A549 (cell line): Measurements from ENCODE around the gene CFAP46. TPM values are rescaled to one million over a fixed set of nuclear protein-coding genes. Genes with fewer than 3 reads are reported as not detected.

Experiments
- ATAC-seq, 2 experiments: fragments of 200-7000 bp in 1 of 2; fragments of >200 bp in 1 of 2; cut with Nextera tagmentation in 1 of 2; cut with Tn5 transposase in 1 of 2; 3 replicates each; pipeline versions ENCODE4 v1.8.0 to v1.9.1; 2018 to 2020; ENCODE audit warnings: mild to moderate bottlenecking in 1 of 2, moderate library complexity in 1 of 2
- CTCF ChIA-PET: fragments of 300-600 bp; sonication (Branson Sonifier 250); formaldehyde crosslinking; extraction: SDS; loops from one replicate; lab custom pipeline; 2021; ENCODE audit warnings: antibody characterized with exemption, inconsistent platforms; lab: Yijun Ruan, JAX
- POLR2A ChIA-PET: fragments of 350-600 bp; formaldehyde crosslinking; extraction: SDS; loops from one replicate; lab custom pipeline; 2021; ENCODE audit warnings: antibody characterized with exemption, inconsistent platforms; lab: Yijun Ruan, JAX
- DNase-seq, 2 experiments: peaks; one replicate each; pipeline versions ENCODE4 v3.0.0 to v3.0.0-alpha.2; 2011 to 2016; ENCODE audit warnings: low read depth in 1 of 2, low spot score in 1 of 2
- FAIRE-seq: peaks from 2 replicates; lab custom pipeline; 2011; peaks lifted over from hg19 to GRCh38; lab: Jason Lieb, UNC
- H3K27ac ChIP-seq, 2 experiments: fragments of >200 bp; sonication (Bioruptor Twin); formaldehyde crosslinking; 3 replicates each; pipeline ENCODE4 v1.5.1; 2016 to 2017
- H3K4me1 ChIP-seq: fragments of >200 bp; sonication (Bioruptor Twin); formaldehyde crosslinking; 3 replicates; pipeline ENCODE4 v1.6.1; 2016
- H3K4me2 ChIP-seq: fragments of >200 bp; sonication (Bioruptor Twin); formaldehyde crosslinking; 3 replicates; pipeline ENCODE4 v1.6.1; 2016
- H3K4me3 ChIP-seq: fragments of >200 bp; sonication (Bioruptor Twin); formaldehyde crosslinking; 3 replicates; pipeline ENCODE4 v1.5.1; 2016
- H3K9me3 ChIP-seq: fragments of >200 bp; sonication (Bioruptor Twin); formaldehyde crosslinking; 3 replicates; pipeline ENCODE4 v1.6.1; 2016
- CBX2 ChIP-seq: fragments of 200-600 bp; sonication (generic); IDR thresholded peaks from 2 replicates; pipeline ENCODE4 v1.6.1; 2016; ENCODE audit warnings: low read depth, mild to moderate bottlenecking, borderline replicate concordance
- CBX8 ChIP-seq: fragments of 200-600 bp; sonication (generic); IDR thresholded peaks from 2 replicates; pipeline ENCODE4 v1.6.1; 2016
- CHD2 ChIP-seq: fragments of 150-350 bp; IDR thresholded peaks from 2 replicates; pipeline ENCODE4 v1.6.1; 2014; ENCODE audit warnings: low read length; ENCODE audit not compliant: partially characterized antibody
- CHD4 ChIP-seq: fragments of 200-600 bp; sonication (generic); IDR thresholded peaks from 2 replicates; pipeline ENCODE4 v1.6.1; 2016; ENCODE audit warnings: antibody characterized with exemption, mild to moderate bottlenecking, borderline replicate concordance
- EHMT2 ChIP-seq: fragments of 200-600 bp; sonication (generic); IDR thresholded peaks from 2 replicates; pipeline ENCODE4 v1.6.1; 2016; ENCODE audit warnings: antibody characterized with exemption, low read depth, mild to moderate bottlenecking, moderate library complexity
- EP300 ChIP-seq, 2 experiments: fragments of >200 bp; sonication (Bioruptor Twin); formaldehyde crosslinking; IDR thresholded peaks; 2 replicates in 1 of 2; 3 replicates in 1 of 2; pipeline ENCODE4 v1.6.1; 2016 to 2017
- JUN ChIP-seq, 2 experiments: fragments of >200 bp; sonication (Bioruptor Twin); formaldehyde crosslinking; IDR thresholded peaks; 2 replicates in 1 of 2; 3 replicates in 1 of 2; pipeline ENCODE4 v1.6.1; 2016 to 2017
- JUNB ChIP-seq: fragments of >200 bp; sonication (Bioruptor Twin); formaldehyde crosslinking; IDR thresholded peaks from 2 replicates; pipeline ENCODE4 v1.6.1; 2016
- MAFK ChIP-seq: fragments of 450-650 bp; IDR thresholded peaks from 2 replicates; pipeline ENCODE4 v1.6.1; 2014; ENCODE audit not compliant: partially characterized antibody
- MYC ChIP-seq: IDR thresholded peaks from 2 replicates; pipeline ENCODE4 v1.6.1; 2012; ENCODE audit warnings: mild to moderate bottlenecking, inconsistent platforms, low read length, improper control_type of control experiment, borderline replicate concordance
- RCOR1 ChIP-seq: fragments of 150-350 bp; IDR thresholded peaks from 2 replicates; pipeline ENCODE4 v1.6.1; 2014; ENCODE audit warnings: antibody characterized with exemption, low read length, low read depth
- RNF2 ChIP-seq: fragments of 200-600 bp; sonication (generic); IDR thresholded peaks from 2 replicates; pipeline ENCODE4 v1.6.1; 2016; ENCODE audit warnings: low read depth, mild to moderate bottlenecking, antibody characterized with exemption, moderate library complexity, borderline replicate concordance
- SREBF2 ChIP-seq: fragments of 450-650 bp; IDR thresholded peaks from 2 replicates; pipeline ENCODE4 v1.6.1; 2014; ENCODE audit warnings: mild to moderate bottlenecking, moderate library complexity
- ZC3H11A ChIP-seq: fragments of 450-650 bp; IDR thresholded peaks from 2 replicates; pipeline ENCODE4 v1.6.1; 2014; ENCODE audit warnings: antibody characterized with exemption, mild to moderate bottlenecking
- ZFP36 ChIP-seq: fragments of 450-650 bp; IDR thresholded peaks from 2 replicates; pipeline ENCODE4 v1.6.1; 2014; ENCODE audit warnings: borderline replicate concordance; ENCODE audit not compliant: partially characterized antibody
- ZSCAN20 ChIP-seq: fragments of 250-450 bp; sonication (Bioruptor Pico); IDR thresholded peaks from 2 replicates; pipeline ENCODE4 v1.8.0; 2022; ENCODE audit warnings: mild to moderate bottlenecking, moderate library complexity
- WGBS: methylation state at CpG from one replicate; pipeline ENCODE4 v1.1.6; 2017; ENCODE audit errors: missing lambda C conversion rate; 5-methylcytosine and 5-hydroxymethylcytosine counted together
- polyA plus RNA-seq, 4 experiments: library from polyadenylated mRNA; depleted of rRNA in 3 of 4; stranded (reverse); fragments of >200 nt; fragmentation: RNase III in 1 of 4; extraction: RNeasy Plus Mini Kit Qiagen cat#74134 plus additional on column Dnase treatment in 1 of 4; gene quantifications; 2 replicates in 3 of 4; 3 replicates in 1 of 4; pipeline ENCODE4 v1.2.3, GENCODE V29; 2011 to 2017
- TF ChIP-seq, protein P1 (sequence below): IDR thresholded peaks from 2 replicates; pipeline ENCODE4 v1.6.1; 2012
- TF ChIP-seq, protein P2 (sequence below): fragments of 200-600 bp; sonication (generic); IDR thresholded peaks from 2 replicates; pipeline ENCODE4 v1.6.1; 2016; ENCODE audit warnings: antibody characterized with exemption, mild to moderate bottlenecking, moderate library complexity
- TF ChIP-seq, protein P3 (sequence below): IDR thresholded peaks from 2 replicates; pipeline ENCODE4 v1.6.1; 2012
- TF ChIP-seq, protein P4 (sequence below): fragments of 250-450 bp; sonication (Bioruptor Pico); IDR thresholded peaks from 2 replicates; pipeline ENCODE4 v1.5.0; 2021; ENCODE audit warnings: mild to moderate bottlenecking, moderate library complexity, borderline replicate concordance
- TF ChIP-seq, protein P5 (sequence below): fragments of >200 bp; sonication (Bioruptor Twin); formaldehyde crosslinking; IDR thresholded peaks from 3 replicates; pipeline ENCODE4 v1.6.1; 2016

Gene CFAP46
- polyA plus RNA-seq, 2 of the 4 experiments (the other 2 are of a cell fraction), result 0.88 to 1.8 TPM

DNA sequence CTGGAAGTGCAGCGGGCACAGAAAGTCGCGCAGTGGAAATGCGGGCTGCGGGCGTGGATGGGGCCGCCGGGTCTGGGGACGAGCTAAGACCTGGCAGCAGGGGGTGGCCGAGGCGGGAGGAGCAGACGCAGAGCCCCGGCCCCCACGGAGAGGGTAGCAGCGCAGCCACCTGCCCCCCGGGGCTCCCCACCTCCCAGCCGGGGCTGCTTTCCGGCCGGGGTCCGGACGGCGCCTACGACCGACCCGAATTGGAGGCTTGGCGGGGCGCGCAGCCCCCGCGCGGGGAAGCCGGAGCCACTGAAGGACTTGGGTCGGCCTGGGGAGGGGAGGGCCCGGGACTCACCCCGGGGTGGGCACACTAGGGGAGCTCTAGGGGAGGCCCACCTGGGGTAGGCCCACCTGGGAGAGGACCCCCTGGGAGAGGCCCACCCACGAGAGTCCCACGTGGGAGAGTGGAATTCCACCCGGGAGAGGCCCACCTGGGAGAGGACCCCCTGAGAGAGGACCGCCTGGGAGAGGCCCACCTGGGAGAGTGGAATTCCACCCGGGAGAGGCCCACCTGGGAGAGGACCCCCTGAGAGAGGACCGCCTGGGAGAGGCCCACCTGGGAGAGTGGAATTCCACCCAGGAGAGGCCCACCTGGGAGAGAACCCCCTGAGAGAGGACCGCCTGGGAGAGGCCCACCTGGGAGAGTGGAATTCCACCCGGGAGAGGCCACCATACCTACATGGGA lies 854 bp upstream of the CFAP46 start:
- DNase-seq (no peak), FAIRE-seq (no peak), ATAC-seq (no peak)
- Histone ChIP-seq H3K4me3 (peak overlapping the region; percentile 64), H3K9me3 (no peaks in the 10 kb centered on the region), H3K4me2 (peak overlapping the region; percentile 96), H3K27ac (peak overlapping the region; percentile 78 to 87; a peak in 5 of 6 replicates), H3K4me1 (no peaks in the 10 kb centered on the region)
- TF ChIP-seq ZC3H11A, result no peak
- TF ChIP-seq MYC, result no peak
- no peak for TF ChIP-seq MAFK
- TF ChIP-seq RNF2, result no peak
- TF ChIP-seq JUN (IDR thresholded peaks at IDR 0.05), result no peak
- TF ChIP-seq EP300 (IDR thresholded peaks at IDR 0.05), result no peak
- WGBS, result 56% methylated on average over 41 of the region's 43 CpGs
- ChIA-PET POLR2A (no interaction called here), CTCF (interaction anchor here (1.3 to 3.4 kb wide), 2 partner anchors 109 to 181 kb away, joined by 3 to 28 read pairs; no protein-coding TSS in a partner anchor)

DNA sequence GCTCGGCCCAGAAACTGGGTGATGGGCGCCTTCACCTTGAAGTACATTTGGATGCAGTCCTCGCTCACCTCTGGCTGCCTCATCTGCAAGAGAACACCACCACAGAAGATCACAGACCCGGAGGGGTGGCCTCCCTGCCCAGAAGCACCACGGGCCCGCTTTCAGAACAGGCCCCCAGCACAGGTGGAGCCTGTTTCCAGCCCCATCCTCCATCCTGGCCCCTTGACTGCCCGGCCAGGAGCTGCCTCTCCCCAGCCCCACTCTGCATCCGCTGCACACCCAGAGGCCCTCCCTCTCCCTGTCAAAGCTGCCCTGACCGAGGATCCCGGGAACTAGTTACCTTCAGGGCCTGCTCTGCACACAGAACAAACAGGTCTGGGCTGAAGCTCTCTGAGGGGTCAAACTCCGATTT lies 724 bp downstream of the CFAP46 start:
- ChIA-PET POLR2A (no interaction called here), CTCF (interaction anchor here (0.7 to 3.4 kb wide), 8 partner anchors 15 to 286 kb away, joined by 3 to 28 read pairs (median 3); no protein-coding TSS in a partner anchor)
- H3K4me2 ChIP-seq, result peak overlapping the region; percentile 96
- H3K4me3 ChIP-seq, result peak overlapping the region; percentile 64
- no peak for DNase-seq
- no peak overlapping the region for H3K27ac ChIP-seq
- 74% methylated on average over 7 of the region's 11 CpGs for WGBS
- FAIRE-seq, result no peak
- ATAC-seq, result no peak; a peak in 1 of 6 replicates
- no peaks in the 10 kb centered on the region for H3K4me1 ChIP-seq
- TF ChIP-seq CHD2, result no peak
- TF ChIP-seq, protein P1, sequence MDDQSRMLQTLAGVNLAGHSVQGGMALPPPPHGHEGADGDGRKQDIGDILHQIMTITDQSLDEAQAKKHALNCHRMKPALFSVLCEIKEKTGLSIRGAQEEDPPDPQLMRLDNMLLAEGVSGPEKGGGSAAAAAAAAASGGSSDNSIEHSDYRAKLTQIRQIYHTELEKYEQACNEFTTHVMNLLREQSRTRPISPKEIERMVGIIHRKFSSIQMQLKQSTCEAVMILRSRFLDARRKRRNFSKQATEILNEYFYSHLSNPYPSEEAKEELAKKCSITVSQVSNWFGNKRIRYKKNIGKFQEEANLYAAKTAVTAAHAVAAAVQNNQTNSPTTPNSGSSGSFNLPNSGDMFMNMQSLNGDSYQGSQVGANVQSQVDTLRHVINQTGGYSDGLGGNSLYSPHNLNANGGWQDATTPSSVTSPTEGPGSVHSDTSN, result no peak
- TF ChIP-seq CBX8, result no peak
- TF ChIP-seq RCOR1, result no peak
- TF ChIP-seq, protein P2, sequence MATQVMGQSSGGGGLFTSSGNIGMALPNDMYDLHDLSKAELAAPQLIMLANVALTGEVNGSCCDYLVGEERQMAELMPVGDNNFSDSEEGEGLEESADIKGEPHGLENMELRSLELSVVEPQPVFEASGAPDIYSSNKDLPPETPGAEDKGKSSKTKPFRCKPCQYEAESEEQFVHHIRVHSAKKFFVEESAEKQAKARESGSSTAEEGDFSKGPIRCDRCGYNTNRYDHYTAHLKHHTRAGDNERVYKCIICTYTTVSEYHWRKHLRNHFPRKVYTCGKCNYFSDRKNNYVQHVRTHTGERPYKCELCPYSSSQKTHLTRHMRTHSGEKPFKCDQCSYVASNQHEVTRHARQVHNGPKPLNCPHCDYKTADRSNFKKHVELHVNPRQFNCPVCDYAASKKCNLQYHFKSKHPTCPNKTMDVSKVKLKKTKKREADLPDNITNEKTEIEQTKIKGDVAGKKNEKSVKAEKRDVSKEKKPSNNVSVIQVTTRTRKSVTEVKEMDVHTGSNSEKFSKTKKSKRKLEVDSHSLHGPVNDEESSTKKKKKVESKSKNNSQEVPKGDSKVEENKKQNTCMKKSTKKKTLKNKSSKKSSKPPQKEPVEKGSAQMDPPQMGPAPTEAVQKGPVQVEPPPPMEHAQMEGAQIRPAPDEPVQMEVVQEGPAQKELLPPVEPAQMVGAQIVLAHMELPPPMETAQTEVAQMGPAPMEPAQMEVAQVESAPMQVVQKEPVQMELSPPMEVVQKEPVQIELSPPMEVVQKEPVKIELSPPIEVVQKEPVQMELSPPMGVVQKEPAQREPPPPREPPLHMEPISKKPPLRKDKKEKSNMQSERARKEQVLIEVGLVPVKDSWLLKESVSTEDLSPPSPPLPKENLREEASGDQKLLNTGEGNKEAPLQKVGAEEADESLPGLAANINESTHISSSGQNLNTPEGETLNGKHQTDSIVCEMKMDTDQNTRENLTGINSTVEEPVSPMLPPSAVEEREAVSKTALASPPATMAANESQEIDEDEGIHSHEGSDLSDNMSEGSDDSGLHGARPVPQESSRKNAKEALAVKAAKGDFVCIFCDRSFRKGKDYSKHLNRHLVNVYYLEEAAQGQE, result no peak
- no peak for TF ChIP-seq EHMT2
- no peak for TF ChIP-seq MYC
- no peak for TF ChIP-seq SREBF2
- TF ChIP-seq CHD4, result no peak
- TF ChIP-seq, protein P3, sequence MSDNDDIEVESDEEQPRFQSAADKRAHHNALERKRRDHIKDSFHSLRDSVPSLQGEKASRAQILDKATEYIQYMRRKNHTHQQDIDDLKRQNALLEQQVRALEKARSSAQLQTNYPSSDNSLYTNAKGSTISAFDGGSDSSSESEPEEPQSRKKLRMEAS, result no peak
- TF ChIP-seq JUNB, result no peak
- TF ChIP-seq CBX2, result no peak
- no peaks in the 10 kb centered on the region for H3K9me3 ChIP-seq

DNA sequence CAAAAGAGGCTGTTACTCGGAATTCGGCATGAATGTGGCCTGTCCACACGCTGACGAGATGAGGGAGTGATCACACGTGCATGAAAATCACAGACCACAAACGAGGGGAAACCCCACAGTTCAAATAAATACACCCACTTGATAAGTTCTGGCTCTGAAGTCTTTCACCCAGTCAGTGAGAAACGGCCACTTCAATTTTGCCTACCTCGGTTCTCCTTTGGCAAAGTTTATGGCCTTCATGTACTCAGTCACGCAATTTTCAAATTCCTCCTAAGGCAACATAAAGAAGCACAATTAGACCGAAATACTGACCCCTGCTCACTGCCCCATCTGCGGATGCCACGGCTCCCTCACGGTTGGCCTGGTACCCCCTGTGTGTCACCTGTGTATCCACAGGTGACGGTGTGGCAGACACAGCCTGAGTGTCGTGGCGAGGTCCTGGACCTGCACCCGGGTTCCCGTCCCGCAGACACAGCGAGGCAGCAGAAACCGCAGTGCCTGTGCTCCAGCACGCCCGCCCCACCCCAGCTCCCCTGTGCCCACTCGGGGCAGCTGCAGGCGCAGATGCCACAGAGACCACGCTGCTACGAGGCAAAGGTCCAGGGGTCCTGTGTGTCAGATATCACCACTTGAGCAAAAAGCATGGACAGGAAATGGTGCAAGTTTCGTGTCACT lies 1.4 kb downstream of the CFAP46 start:
- POLR2A ChIA-PET, result no interaction called here
- no peak overlapping the region for H3K4me2 ChIP-seq
- no peak for FAIRE-seq
- H3K27ac ChIP-seq, result no peak overlapping the region
- CTCF ChIA-PET, result interaction anchor here (0.8 to 4.4 kb wide), 10 partner anchors 9 to 317 kb away, joined by 3 to 49 read pairs (median 4); no protein-coding TSS in a partner anchor
- WGBS, result 69% methylated on average over 28 of the region's 28 CpGs
- no peaks in the 10 kb centered on the region for H3K9me3 ChIP-seq
- no peak for ATAC-seq
- DNase-seq, result no peak
- no peak overlapping the region for H3K4me3 ChIP-seq
- H3K4me1 ChIP-seq, result no peaks in the 10 kb centered on the region
- TF ChIP-seq ZSCAN20 (CRISPR knock-in tag) (no peak), ZC3H11A (no peak), ZFP36 (no peak)
- TF ChIP-seq, protein P4, sequence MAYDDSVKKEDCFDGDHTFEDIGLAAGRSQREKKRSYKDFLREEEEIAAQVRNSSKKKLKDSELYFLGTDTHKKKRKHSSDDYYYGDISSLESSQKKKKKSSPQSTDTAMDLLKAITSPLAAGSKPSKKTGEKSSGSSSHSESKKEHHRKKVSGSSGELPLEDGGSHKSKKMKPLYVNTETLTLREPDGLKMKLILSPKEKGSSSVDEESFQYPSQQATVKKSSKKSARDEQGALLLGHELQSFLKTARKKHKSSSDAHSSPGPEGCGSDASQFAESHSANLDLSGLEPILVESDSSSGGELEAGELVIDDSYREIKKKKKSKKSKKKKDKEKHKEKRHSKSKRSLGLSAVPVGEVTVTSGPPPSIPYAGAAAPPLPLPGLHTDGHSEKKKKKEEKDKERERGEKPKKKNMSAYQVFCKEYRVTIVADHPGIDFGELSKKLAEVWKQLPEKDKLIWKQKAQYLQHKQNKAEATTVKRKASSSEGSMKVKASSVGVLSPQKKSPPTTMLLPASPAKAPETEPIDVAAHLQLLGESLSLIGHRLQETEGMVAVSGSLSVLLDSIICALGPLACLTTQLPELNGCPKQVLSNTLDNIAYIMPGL (CRISPR knock-in tag), result no peak
- TF ChIP-seq, protein P1, result no peak
- TF ChIP-seq, protein P5, sequence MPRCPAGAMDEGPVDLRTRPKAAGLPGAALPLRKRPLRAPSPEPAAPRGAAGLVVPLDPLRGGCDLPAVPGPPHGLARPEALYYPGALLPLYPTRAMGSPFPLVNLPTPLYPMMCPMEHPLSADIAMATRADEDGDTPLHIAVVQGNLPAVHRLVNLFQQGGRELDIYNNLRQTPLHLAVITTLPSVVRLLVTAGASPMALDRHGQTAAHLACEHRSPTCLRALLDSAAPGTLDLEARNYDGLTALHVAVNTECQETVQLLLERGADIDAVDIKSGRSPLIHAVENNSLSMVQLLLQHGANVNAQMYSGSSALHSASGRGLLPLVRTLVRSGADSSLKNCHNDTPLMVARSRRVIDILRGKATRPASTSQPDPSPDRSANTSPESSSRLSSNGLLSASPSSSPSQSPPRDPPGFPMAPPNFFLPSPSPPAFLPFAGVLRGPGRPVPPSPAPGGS, result no peak
